Superior temporal gyrus (tissue), 1 donor: ENCODE data around the gene MEI1.
"Not testable (repeated sequence)": the region's sequence is repeated elsewhere in the genome, so short reads cannot be mapped to it uniquely, and the experiment has no call there.

ENCODE experiments used
- DNase-seq: peaks from one replicate; pipeline ENCODE4 v3.0.0-alpha.2; 2016; ENCODE audit errors: extremely low spot score

MEI1 gene

DNA sequence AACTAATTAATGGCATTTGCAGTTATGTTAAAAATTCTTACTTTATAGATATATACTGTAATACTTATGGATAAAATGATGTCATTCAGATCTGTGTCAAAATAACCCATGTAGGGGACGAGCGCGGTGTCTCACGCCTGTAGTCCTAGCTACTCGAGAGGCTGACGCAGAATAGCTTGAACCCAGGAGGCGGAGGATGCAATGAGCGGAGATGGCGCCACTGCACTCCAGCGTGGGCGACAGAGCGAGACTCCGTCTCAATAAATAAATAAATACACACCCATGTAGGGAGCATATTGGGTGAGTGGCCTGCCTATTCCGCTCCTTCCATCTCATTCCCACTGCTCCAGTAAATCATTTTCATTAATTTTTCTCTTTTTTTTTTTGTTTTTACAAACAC is 17.7 kb upstream of the MEI1 start:
- DNase-seq, result no peak

- DNase-seq, result peak; percentile 88
Observed at GRCh38 chr22:41682033-41682807, 17.1 kb upstream of the MEI1 start.

GRCh38 chr22:41683052-41683451 is 16.3 kb upstream of the MEI1 start:
- no peak for DNase-seq

- DNase-seq, result no peak
Observed at GRCh38 chr22:41683616-41684015, 15.7 kb upstream of the MEI1 start.

DNA sequence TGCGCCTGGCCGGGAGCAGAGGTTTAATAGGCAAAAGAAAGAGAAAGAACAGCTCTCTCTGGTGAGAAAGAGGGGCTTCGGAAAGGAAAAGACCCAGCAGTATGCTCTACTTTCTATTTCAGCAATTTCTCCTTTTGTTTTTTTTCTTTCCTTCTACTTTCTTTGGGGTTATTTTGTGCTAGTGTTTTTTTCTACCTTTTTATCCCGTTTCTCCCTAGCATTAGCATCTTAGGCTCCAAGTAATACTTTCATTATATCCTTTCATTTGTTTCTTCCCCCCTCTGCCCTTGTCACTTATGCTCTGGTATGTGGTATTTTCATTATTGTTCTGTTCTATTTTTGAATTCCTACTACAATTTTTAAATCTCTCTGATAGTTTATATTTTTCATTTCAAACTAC is 15.1 kb upstream of the MEI1 start:
- no peak for DNase-seq

DNA sequence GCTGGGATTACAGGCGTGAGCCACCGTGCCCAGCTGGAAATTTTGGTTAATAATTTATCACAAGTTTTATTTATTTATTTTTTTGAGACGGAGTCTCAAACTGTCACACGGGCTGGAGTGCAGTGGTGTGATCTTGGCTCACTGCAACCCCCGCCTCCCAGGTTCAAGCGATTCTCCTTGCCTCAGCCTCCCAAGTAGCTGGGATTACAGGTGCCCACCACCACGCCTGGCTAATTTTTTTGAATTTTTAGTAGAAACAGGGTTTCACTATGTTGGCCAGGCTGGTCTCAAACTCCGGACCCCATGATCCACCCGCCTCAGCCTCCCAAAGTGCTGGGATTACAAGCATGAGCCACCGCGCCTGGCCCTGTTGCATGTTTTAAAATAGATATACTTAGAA is 12.4 kb upstream of the MEI1 start:
- DNase-seq, result not testable (repeated sequence)

DNA sequence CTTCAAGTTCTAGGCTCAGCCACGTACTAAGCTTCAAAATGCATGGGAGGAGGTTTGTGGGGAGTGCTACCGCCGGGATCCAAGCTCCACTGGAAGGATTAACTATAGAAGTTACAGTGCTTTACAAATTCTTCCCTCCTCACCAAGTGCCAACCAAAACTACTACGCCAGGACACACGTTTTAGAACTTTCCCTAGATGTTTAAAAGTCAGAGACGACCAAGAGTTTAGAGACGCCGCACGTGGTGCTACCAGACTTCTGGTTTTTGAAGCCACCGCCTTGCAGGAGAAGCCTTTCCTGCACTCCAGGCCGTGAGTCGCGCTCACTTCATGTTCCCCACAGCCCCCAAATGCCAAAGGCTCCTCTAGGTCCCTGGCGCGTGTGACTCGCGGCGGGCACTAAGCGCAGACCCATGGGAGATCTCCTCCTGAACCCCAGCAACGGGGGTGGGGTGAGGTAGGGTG is 11.4 kb upstream of the MEI1 start:
- no peak for DNase-seq

- peak; percentile 95 for DNase-seq
Observed at GRCh38 chr22:41688365-41689211, 10.7 kb upstream of the MEI1 start, which contains the start of gene SNU13. Gene SNU13 (minus strand): TSS chr22:41688867. CDS start chr22:41688796, 71 bp downstream.

DNA sequence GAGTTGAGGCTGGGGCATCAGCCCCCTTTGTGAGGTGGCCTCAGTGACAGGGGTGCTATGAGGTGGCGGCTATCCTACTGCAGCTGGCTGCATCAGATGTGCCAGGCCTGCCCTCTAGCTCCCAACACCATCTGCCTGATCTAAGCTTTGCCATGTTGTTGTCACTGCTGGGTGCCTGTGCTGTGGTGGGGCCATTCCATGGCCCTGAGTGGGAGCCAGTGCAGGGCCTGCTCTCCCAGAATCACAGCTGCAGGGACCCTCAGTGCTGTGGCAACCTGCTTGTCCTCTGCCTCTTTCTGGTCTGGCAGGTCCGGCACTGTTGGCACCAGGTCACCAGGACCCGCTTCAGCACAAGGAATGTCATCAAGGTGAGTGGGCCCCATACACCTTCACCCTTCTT is 8.8 kb upstream of the MEI1 start:
- DNase-seq, result no peak

DNA sequence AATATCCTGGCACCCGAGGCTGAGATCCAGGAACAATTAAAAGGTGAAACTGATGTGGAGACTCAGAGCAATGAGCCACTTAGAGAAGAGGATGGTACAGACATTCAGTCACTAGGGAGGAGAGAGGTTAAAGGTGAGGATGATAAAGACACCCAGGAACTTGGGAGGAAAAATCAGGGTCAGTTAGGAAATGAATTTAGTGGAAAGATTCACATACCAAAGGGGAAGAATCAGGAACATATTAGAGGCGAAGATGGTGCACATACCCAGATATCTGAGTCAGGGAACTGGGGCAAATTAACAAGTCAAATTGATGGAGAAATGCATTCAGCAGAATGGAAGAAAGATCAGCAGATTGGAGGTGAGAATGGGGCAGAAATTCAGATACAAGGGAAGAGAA is 4.1 kb upstream of the MEI1 start:
- no peak for DNase-seq

DNA sequence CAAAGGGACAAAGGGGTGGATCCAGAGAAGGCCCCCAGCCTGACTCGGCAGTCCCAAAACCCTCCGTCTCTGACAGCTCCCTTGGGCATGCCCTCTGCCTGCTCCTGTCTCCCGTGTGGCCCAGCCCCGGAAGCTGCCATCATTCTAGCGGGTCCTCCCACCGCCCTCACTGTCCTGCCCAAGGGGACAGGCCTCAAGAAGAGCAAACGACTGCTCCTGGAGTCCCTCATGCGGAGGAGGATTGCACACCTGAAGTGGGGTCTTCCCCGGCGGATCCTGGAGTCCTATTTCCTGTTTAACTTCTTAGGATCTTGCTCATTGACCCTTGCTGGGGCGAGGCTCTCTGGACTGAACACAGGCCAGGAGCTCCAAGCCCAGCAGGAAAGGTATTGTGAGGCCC is 2.6 kb upstream of the MEI1 start:
- no peak for DNase-seq

GRCh38 chr22:41697126-41697775 is 2.1 kb upstream of the MEI1 start:
- peak; percentile 95 for DNase-seq

GRCh38 chr22:41700108-41700364 is 733 bp downstream of the MEI1 start:
- no peak for DNase-seq

- DNase-seq, result no peak
Observed at GRCh38 chr22:41702763-41703162, 3.5 kb downstream of the MEI1 start.

- DNase-seq, result no peak
Observed at GRCh38 chr22:41709341-41709740, 10.0 kb downstream of the MEI1 start.

GRCh38 chr22:41713004-41713403 is 13.7 kb downstream of the MEI1 start:
- DNase-seq, result no peak

DNA sequence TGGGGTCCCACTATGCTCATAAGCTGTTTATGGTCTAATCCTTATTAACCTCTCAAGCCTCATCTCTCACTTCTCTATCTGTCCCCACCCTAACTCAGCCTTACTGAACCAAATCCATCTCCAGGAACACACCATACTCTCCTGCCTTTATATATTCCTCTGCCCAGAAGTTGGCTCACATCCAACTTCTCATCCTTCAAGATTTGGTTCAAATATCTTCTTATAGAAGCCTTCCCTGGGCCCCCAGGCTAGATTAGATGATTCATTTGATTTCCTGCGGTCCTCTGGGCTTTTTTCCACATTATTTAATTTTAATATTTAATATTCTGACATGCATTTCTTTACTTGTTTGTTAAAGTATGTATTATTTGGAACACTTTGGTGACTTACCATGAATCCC is 23.2 kb downstream of the MEI1 start:
- no peak for DNase-seq

- DNase-seq, result no peak
Observed at GRCh38 chr22:41725510-41726110, 26.3 kb downstream of the MEI1 start.

- no peak for DNase-seq
Observed at GRCh38 chr22:41731609-41732008, 32.3 kb downstream of the MEI1 start.

- no peak for DNase-seq
Observed at GRCh38 chr22:41732096-41732772, 32.9 kb downstream of the MEI1 start.

DNA sequence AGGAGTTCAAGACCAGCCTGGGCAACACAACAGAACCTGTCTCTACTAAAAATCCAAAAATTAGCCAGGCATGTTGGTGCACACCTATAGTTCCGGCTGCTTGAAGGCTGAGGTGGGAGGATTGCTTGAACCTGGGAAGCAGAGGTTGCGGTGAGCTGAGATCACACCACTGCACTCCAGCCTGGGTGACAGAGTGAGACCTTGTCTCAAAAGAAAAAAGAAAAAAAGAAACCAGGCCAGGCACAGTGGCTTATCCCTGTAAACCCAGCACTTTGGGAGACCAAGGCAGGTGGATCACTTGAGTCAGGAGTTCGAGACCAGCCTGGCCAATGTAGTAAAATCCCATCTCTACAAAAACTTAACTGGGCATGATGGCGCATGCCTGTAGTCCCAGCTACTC is 33.9 kb downstream of the MEI1 start:
- not testable (repeated sequence) for DNase-seq

DNA sequence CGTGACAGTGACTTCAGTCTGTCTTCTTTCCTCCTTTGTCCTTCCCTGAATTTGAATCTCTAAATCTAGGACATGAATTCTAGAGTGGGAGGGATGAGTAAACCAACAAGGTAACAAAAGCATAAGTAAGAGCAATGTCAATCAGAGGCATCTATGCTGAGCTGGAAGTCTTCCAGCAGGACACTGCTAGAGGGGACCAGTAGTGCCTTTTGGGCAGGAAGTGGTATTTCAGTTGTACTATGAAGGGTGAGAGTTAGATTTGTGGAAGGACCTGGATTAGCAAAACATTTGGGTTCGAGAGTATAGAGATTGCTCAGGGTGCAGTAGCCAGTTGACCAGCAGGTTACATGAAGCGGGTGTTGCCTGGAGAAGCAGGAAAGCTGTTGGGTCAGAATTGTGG is 40.3 kb downstream of the MEI1 start:
- DNase-seq, result no peak
